Mucosa of descending colon (tissue), 3 donors: ENCODE results near the gene VPS33B. TPM values are rescaled to one million over a fixed set of nuclear protein-coding genes. Genes with fewer than 3 reads are reported as not detected.

Experiments used
- ATAC-seq: fragments of 200-7000 bp; cut with Tn5 transposase; one replicate; pipeline ENCODE4 v1.9.1; 2020; ENCODE audit warnings: mild to moderate bottlenecking, moderate library complexity
- DNase-seq, 3 donors: peaks; one replicate each; pipeline ENCODE4 v3.0.0-alpha.2; 2020
- H3K36me3 ChIP-seq: fragments of 200-600 bp; one replicate; pipeline ENCODE4 v1.8.0; 2021; ENCODE audit warnings: low read depth, mild to moderate bottlenecking
- H3K4me1 ChIP-seq: fragments of 200-600 bp; one replicate; pipeline ENCODE4 v1.8.0; 2021; ENCODE audit warnings: low read depth, mild to moderate bottlenecking
- H3K4me3 ChIP-seq: fragments of 200-600 bp; one replicate; pipeline ENCODE4 v1.8.0; 2021; ENCODE audit warnings: mild to moderate bottlenecking
- H3K9me3 ChIP-seq: fragments of 200-600 bp; one replicate; pipeline ENCODE4 v1.8.0; 2021; ENCODE audit warnings: mild to moderate bottlenecking
- CTCF ChIP-seq: fragments of 200-600 bp; IDR thresholded peaks from one replicate; pipeline ENCODE4 v1.8.0; 2022; ENCODE audit warnings: antibody characterized with exemption, mild to moderate bottlenecking
- intact Hi-C, 2 donors: fragments of 100-400 bp; cut with DNase I in 1 of 2; cut with micrococcal nuclease in 1 of 2; formaldehyde crosslinking; loops; one replicate each; pipeline versions ENCODE4 v1.11.0 to v1.11.1; 2022; cut with DNase I, micrococcal nuclease
- long read RNA-seq, 2 donors: library from polyadenylated mRNA; unstranded; transcript quantifications; one replicate each; pipeline ENCODE4 v2.0.0, GENCODE V29; 2019 to 2021
- total RNA-seq, 3 donors: library from RNA; stranded (reverse); fragmentation: NEBNext Ultra II Directional in 2 of 3; extraction: Animal tissue kit (Norgen Biotek cat#: 25700) in 2 of 3; gene quantifications; one replicate each; pipeline versions ENCODE4 v1.2.1 to v1.2.4, GENCODE V29; 2021 to 2023
- donor health status: DM: no; HTN: no; CAD: no; lungs with moderate emphysema.
- donor health status: DM: no; HTN: no; CAD: no.
- donor health status: DM: no; HTN: yes; CAD: no.

The VPS33B gene
- 10 to 100 TPM; 13.4 to 22.7 (median 16.2) TPM for total RNA-seq
- long read RNA-seq, donor 1, transcript VPS33B-201 (23 exons, 2,767 nt): major isoform, 15 of 20 reads
- long read RNA-seq, donor 1, partial matches to known transcripts: 0 of 20 reads
- long read RNA-seq, donor 1, other reads (novel, unspliced or antisense): 5 of 20 reads
- long read RNA-seq, donor 2, transcript VPS33B-201 (23 exons, 2,767 nt): major isoform, 7 of 12 reads
- long read RNA-seq, donor 2, partial matches to known transcripts: 0 of 12 reads
- long read RNA-seq, donor 2, other reads (novel, unspliced or antisense): 5 of 12 reads

DNA sequence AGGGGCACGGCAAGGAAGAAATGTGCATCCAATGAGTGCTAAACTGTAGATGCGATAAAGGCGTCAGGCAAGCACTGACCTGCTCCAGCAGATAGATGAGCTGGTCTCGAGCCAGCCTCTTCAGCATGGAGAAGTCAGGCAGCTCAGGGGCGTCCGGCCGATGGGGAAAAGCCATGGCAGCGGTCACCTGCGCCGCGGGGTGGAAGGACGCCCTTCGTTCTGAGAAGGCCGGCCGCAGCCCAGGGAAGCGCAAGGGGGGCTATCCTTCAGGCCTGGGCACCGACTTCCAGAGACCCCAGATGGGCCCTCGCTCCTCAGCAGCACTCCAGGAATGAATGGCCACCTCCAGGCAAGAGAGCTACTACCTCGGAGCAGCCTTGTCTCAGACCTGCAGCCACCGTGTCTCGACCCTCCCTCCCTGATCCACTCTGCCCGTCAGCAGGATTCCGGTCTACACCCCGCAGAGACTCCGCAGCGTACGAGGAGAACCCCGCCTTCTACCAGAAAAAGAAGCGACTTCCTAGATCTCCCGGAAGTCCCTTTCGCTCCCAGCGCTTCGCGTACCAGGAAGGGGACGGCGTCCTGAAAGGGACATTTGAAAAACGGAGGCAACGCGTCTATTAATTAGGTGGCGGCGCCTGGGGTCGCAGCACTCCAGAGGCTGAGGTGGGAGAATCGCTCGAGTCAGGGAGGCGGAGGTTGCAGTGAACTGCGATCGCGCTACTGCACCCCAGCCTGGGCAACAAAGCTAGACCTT is at the start of gene VPS33B:
Gene VPS33B (minus strand): TSS at position 520 of the 757 bp plus-strand sequence. CDS start 345 bp downstream, at position 175.
- peak within 1 kb of the TSS; percentile 84 for H3K4me3 ChIP-seq
- H3K36me3 ChIP-seq: no peaks in the 10 kb centered on the region
- ATAC-seq (peak; percentile 98), DNase-seq (peak; percentile 87 to 94 (median 88))
- TF ChIP-seq CTCF: no peak
- peaks cover 11% of the 10 kb centered on the region for H3K4me1 ChIP-seq
- intact Hi-C loops: no loop called here
- H3K9me3 ChIP-seq: no peaks in the 10 kb centered on the region

- Histone ChIP-seq H3K36me3 (no peaks in the 10 kb centered on the region), H3K9me3 (no peaks in the 10 kb centered on the region), H3K4me1 (no peaks in the 10 kb centered on the region), H3K4me3 (no peak overlapping the region)
- intact Hi-C loops: no loop called here
- TF ChIP-seq CTCF: no peak
- ATAC-seq (no peak), DNase-seq (no peak)
Measured at GRCh38 chr15:91072161-91072560, 49.8 kb upstream of the VPS33B start.

DNA sequence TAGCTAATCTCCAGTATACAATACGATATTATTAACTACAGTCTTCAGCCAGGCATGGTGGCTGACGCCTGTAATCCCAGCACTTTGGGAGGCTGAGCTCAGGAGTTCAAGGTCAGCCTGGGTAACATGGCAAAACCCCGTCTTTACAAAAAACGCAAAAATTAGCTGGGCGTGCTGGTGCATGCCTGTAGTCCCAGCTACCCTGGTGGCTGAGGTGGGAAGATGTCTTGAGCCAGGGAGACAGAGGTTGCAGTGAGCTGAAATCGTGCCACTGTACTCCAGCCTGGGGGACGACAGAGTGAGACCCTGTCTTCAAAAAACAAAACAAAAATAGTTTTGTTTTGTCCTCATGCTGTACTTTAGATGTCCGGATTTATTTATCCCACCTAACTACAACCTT is 48.5 kb upstream of the VPS33B start:
- Histone ChIP-seq H3K4me3 (no peak overlapping the region), H3K36me3 (no peaks in the 10 kb centered on the region), H3K4me1 (no peaks in the 10 kb centered on the region), H3K9me3 (no peaks in the 10 kb centered on the region)
- no peak for DNase-seq
- TF ChIP-seq CTCF: no peak
- intact Hi-C loops: no loop called here
- ATAC-seq: no peak

GRCh38 chr15:91068966-91069365 is 46.6 kb upstream of the VPS33B start:
- no peaks in the 10 kb centered on the region for H3K4me1 ChIP-seq
- no peaks in the 10 kb centered on the region for H3K9me3 ChIP-seq
- ATAC-seq (no peak), DNase-seq (no peak)
- H3K4me3 ChIP-seq: no peak overlapping the region
- H3K36me3 ChIP-seq: no peaks in the 10 kb centered on the region
- intact Hi-C loops: no loop called here
- no peak for TF ChIP-seq CTCF

DNA sequence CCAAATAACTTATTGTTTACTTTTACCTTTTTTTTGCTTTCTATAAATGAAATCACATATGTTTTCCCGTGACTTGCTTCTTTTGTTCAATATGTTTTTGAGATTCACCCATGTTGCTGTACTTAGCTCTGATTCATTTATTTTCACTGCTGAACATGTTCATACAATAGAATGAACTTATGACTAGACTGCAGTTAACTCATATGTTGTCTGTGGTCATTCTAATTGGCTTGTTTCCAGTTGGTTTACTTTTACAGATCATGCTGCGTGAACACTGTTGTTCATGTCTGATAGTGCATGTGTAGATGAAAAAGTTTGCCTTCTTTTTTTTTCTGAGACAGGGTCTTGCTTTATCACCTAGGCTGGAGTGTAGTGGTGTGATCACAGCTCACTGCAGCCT is 46.0 kb upstream of the VPS33B start:
- no peak for ATAC-seq
- intact Hi-C loops: no loop called here
- H3K4me3 ChIP-seq: no peak overlapping the region
- no peaks in the 10 kb centered on the region for H3K9me3 ChIP-seq
- no peaks in the 10 kb centered on the region for H3K36me3 ChIP-seq
- no peak for DNase-seq
- TF ChIP-seq CTCF: no peak
- H3K4me1 ChIP-seq: no peaks in the 10 kb centered on the region
